8988T (cell line): ENCODE measurements around the gene GCNT1.
"Not testable (repeated sequence)": the region's sequence is repeated elsewhere in the genome, so short reads cannot be mapped to it uniquely, and the experiment has no call there.

ENCODE experiments used
- DNase-seq: peaks from one replicate; pipeline ENCODE4 v3.0.0; 2011

The GCNT1 gene

DNA sequence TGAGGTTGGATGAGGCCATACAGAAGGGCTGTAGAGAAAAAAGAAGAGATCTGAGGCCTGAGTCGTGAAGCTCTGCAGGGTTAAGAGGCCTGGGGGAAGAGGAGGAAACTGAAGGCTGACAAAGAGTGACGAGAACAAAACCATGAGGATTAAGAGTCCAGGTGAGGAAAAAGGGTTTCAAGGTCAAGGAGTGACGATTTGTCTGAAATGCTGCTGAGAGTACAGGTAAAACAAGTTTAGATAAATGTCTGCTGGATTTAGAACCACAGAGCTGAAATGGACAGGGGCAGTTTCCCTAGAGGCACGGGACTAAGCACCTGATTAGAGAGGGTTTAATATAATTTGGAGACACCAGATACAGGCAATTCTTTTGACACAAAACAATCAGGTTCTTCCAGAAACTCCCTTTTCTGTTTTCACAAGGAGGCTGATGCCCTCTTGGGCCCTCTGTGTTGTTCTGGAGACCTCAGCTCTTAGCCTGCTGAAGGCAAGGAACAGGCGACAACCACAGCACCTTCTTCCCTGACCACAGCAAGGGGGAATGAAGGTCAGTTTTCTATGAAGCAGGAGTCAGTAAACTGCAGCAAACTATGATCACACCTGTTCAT lies 14.6 kb upstream of the GCNT1 start:
- no peak for DNase-seq

DNA sequence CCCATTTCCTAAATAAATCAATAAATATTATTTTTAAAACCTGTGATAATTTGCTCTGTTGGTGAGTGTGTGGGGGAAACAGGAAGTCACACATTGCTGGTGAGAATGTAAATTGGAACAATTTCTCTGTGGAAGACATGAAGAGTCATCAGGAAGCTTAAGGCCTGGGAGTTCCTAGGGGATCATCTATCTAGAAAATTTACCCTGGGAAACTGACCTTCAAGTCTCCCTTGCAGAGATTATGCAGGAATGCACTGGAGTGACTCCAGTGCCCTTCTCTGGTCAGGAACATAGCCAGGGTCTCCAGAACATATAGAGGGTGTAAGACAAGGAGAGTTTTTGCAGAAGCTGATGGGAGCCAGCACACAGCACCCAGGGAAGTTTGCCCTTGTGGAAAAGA lies 13.0 kb upstream of the GCNT1 start:
- no peak for DNase-seq

DNA sequence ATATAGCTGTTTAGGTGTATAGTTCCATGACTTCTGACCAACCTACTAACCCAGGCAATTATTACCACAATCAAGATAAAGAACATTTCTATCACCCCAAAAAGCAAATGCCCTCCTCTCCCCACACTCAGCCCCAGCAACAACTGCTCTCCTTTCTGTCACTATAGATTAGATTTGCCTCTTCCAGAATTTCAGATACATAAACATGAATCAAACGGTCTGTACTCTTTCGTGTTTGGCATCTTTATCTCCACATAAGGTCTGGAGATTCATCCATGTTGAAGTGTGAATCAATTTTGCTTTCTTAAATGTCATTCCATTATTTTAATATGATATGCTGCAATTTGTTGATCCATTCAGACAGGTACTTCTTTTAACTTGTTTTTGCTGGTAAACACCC lies 10.5 kb upstream of the GCNT1 start:
- no peak for DNase-seq

DNA sequence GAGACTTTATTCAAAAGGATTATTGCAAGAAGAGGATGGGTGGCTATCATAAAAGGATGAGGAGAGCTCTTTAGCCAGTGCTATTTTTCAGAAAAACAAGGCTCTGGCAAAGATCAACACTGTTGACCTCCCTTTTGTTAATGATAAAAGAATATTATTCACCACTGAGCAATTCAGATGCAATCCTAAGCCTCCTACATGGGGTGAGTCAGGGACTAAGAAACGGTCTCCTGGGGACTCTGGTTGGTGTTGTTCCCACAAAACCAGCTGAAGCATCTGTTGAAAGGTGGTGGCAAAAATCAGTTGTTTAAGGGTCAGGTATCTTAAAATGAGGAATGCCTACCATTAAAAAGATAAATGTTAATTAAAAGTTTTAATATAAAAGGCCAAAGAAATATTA lies 7.7 kb upstream of the GCNT1 start:
- DNase-seq: no peak

DNA sequence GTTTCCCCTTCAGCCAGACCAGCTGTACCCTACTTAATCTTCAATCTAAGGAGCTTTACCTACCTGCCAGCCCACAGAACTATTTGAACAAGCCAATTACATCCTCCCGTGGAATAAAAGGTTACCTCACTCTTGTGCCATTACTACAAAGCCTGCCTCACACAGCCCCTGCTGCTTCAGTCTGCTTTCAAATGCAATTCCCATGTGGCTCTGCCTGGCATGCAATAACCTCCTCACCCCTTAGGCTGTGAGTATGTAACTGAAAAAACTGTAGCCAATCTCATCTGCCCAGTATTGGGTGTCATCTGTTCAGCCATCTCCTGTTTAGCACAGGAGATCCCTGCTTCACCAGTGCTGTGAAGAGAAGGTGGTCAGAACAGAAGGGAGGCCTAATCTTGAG lies 6.1 kb upstream of the GCNT1 start:
- DNase-seq: no peak

DNA sequence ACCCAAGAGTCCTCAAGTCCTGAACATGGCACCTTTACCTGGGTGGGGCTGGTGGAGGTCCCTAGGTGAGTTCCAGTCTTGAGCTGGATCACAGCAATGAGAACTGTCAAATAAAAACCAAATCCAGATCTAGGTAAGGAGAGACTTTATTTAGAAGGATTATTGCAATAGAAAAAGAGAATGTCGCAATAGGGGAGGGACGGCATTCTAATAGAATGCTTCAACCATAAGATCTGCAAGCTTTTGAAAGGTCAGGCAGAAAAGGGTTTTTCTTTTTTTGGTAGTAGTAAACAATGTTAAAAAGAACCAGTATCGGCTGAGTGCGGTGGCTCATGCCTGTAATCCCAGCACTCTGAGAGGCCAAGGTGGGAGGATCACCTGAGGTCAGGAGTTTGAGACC lies 5.2 kb upstream of the GCNT1 start:
- no peak for DNase-seq

DNA sequence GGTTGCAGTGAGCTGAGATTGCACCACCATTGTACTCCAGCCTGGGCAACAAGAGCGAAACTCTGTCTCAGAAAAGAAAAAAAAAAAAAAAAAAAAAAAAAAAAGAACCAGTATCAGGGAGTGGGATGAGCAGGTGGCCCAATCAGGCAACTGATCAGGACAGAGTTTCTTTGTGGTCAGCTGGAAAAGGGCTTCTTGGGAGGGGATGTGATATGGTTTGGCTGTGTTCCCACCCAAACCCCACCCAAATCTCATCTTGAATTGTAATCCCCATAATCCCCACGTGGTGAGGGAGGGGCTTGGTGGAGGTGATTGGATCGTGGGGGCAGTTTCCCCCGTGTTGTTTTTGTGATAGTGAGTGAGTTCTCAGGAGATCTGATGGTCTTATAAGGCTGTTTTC lies 4.7 kb upstream of the GCNT1 start:
- no peak for DNase-seq

DNA sequence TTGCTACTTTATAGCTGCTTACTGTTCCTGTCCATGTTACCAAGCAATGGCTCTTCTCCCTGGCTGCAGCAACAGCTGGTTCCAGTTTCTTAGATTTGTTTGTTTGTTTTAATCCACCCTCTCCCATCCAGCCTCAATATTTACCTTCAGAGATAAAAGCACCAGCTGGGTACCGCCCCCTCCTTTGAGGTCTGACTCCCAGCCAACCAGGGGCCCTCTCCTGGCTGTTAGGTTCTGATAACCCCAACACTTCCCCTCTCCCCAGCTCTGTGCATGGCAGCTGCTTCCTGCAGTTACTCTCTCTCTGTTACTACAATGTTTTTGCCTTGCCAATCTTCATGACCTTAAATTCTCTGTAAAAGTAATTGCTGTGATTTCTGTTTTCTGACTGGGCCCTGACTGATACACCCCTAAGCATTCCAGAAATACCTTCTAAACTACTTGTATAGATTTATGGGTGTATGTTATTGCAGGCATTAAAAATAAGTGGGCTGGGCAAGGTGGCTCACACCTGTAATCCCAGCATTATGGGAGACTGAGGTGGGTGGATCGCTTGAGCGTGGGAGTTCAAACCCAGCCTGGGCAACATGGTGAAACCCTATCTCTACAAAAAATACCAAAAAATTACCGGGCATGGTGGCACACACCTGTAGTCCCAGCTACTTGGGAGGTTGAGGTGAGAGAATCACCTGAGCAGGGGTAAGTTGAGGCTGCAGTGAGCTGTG lies 2.6 kb upstream of the GCNT1 start:
- DNase-seq: no peak

DNA sequence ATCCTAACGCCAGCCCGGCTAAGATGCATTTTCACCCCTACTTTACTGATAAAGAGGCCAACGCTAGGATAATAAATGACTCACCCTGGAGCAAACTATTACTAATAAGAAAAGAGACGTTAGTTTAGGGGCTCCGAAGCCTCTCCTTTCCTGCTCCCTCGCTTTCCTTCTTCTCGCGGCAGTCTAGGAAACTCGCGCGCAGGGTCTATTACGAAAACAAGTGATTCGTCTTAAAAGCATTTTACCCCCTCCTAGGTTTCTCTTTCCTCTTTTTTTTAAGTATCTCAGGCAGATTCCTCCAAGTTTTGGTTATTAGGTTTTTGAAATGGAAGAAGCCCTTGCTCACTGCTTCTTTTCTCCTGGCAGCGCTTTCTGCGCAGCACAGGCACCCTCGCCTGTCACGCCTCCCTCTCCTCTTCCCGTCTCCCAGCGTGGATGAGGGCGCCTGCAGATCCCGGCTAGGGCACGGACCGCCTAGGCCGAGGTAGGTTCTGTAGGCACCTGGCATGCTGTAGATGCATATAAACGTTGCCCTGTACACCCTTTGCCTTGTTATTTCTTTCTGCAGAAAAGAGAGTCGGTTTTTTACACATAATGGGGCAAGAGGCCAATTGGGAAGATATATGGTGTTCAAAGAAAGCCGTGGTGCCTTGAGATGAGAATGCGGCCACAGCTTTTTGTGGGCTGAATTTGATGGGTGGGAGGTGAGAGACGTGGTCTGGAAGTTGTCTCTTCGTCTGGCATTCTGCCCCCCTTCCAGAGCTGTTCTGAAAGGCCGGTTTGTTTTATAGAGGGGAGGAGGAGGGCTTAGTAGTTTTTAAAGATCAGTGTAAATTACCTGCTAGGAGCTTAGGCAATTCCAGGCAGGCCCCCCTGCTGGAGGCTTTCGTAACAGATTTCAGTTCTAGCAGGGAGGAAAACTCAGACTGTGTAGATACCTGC lies 983 bp downstream of the GCNT1 start:
- peak; percentile 42 for DNase-seq

DNA sequence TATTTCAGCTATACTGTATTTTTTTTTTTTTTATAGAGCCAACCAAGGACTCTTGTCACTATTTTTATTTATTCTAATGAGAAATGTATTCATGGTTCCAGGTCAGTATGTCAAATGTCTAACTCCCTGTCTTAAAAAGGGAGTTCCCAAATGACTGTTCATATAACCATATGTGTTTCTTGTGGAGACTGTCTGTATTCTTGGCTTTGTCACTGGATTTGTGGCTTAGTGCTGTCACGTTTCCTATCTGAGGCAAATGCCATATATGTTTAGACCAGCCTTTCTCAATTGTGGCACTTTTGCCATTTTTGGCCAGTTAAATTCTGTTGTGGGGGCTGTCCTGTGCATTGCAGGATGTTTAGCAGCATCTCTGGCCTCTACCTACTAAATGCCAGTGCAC lies 3.1 kb downstream of the GCNT1 start:
- DNase-seq: no peak

DNA sequence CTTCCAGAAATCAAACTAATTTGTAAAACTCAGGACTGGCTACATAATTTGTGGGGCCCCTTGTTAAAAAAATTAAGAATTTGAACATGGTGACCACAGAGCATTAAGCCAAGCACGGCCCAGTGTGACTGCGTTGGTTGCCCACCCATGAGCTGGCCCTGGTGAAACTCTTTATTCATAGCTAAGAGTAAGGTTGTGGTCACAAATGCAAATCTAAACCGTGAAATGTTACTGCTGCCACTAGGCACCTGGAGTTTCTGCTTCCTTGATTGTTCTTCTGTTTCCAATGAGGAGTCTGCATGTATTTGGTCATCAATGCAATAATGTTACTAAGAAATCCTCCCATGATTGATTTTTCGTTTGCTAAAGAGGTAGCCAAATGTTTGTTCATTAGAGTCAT lies 4.2 kb downstream of the GCNT1 start:
- no peak for DNase-seq

DNA sequence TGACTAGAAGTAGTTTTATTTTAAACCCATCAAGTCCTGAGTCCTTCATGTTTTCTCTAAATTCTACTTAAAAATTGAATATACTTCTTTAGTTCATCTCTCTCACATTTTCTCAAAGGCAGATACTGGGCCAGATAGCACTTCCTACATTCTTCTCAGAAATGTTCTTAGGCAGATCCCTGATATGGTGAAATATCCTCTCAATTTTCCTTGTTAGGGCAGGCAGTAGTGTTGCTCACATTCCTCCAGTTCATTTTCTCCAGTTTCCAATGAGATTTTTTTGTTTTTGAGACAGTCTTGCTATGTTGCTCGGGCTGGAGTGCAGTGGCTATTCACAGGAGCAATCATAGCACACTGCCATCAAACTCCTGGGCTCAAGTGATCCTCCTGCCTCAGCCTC lies 5.7 kb downstream of the GCNT1 start:
- no peak for DNase-seq

DNA sequence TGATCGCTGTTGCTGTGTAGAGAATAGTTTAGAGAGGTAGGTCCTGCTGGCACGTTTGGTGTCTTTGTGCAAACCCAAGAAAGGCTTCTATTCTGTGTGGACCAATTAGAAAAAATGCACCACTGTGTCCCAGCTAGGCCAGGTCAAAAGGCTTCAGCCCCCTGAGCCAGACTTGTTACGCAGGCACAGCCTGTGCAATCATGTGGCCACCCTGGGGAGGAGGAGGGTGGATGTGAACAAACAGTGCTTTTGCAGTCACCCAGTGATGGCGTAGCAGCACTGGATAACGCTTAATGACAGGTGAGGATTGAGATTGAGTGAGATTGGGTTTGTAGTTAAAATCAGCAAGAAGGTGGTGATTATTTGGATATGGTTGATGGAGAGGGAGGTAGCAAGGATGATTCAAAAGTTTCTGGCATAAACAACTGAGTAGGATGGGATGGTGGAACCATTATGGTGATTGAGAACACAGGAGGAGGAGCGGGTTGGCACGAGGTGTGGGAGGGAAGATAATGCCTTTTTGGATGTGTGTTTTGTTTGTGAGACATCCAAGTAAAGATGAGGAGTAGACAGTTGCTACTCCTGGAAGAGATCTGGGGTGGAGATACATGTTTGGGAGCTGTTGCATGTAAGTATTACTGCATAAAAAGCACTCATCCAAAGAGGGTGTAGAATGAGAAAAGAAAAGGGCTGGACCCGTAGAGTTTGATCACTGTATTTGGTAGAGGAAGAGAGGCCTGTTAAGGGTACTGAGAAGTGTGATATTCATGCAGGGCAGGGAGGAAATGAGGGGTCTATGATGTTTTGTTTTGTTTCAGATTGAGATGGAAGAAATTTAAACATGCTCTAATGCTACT lies 6.7 kb downstream of the GCNT1 start:
- DNase-seq: no peak

DNA sequence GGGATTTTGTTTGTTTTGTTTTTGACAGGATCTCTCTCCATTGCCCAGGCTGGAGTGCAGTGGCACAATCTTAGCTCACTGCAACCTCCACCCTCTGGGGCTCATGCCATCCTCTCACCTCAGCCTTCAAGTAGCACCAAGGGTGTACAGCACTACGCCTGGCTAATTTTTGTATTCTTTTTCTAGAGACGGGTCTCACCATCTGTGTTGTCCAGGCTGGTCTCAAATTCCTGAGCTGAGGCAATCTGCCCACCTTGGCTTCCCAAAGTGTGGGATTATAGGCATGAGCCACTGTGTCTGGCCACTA lies 7.3 kb downstream of the GCNT1 start:
- DNase-seq: no peak

DNA sequence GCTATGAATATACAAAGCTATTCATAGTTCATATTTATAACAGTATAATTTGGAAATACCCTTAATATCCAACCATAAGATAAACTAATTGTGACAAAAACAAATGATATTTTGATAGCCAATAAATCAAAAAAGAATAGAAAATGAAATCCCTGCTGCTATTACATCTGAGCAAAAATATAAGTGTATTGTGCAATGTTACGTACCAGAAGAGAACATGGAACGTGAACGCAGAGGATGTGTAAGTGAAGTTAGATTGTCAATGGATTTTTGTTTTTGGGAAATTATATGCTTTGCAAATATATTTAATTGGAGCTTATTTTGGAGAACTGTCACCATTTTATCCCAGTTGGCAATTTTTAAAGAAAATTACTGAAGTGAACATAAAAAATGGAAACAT lies 15.4 kb downstream of the GCNT1 start:
- no peak for DNase-seq

DNA sequence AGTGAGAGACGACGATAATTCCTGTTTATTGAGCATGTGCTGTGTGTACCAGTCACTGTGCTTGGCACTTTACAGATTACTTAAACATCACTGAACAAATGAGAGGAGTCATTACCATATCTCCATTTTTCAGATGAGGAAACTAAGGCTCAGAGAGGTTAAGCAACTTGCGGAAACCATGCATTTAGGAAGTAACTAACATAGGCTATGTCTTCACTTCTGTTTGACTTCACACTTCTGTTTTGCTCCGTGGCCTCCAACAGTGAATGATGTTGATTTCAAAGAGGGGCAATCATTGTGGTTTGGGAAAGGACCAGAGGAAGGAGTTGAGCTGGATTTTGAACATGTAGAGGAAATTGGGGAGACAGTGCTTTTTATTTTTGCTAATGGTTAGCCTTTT lies 16.7 kb downstream of the GCNT1 start:
- no peak for DNase-seq

DNA sequence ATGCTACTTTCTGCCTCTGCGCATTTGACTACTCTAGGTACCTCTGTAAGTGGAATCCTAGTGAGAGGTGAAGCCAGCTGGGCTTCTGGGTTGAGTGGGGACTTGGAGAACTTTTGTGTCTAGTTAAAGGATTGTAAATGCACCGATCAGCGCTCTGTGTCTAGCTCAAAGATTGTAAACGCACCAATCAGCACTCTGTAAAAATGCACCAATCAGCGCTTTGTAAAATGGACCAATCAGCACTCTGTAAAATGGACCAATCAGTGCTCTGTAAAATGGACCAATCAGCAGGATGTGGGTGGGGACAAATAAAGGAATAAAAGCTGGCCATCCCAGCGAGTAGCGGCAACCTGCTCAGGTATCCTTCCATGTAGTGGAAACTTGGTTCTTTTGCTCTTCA lies 18.8 kb downstream of the GCNT1 start:
- not testable (repeated sequence) for DNase-seq

DNA sequence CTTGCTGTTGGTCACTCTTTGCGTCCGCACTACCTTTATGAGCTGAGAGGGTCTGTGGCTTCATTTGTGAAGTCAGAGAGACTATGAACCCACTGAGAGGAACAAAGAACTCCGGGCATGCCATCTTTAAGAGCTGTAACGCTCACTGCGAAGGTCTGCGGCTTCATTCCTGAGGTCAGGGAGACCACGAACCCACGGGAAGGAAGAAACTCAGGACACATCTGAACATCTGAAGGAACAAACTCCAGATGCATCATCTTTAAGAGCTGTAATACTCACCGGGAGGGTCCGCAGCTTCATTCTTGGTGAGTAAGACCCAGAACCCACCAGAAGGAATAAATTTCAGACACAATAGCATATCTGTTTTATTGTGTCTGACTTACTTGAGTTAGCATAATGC lies 19.2 kb downstream of the GCNT1 start:
- DNase-seq: no peak

DNA sequence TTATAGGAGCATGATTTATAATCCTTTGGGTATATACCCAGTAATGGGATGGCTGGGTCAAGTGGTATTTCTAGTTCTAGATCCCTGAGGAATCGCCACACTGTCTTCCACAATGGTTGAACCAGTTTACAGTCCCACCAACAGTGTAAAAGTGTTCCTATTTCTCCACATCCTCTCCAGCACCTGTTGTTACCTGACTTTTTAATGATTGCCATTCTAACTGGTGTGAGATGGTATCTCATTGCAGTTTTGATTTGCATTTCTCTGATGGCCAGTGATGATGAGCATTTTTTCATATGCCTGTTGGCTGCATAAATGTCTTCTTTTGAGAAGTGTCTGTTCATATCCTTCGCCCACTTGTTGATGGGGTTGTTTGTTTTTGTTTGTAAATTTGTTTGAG lies 20.4 kb downstream of the GCNT1 start:
- DNase-seq: not testable (repeated sequence)

DNA sequence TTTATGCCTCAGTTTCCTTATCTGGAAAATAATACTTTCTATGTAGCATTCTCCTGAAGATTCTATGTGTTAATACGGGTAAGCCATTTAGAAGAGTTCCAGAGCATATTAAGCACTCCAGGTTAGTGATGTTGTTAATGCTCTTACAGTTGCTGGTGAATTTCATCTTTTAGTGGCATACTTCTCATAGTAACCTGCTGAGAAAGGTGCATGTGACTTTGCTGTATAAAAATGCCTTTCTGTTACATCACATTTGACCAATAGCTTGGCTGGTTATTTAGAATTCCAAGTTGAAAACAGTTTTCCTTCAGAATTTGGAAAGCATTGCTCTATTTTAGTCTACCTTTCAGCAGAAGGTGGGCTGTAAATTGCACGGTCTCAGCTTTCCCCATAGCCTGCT lies 27.2 kb downstream of the GCNT1 start:
- no peak for DNase-seq

DNA sequence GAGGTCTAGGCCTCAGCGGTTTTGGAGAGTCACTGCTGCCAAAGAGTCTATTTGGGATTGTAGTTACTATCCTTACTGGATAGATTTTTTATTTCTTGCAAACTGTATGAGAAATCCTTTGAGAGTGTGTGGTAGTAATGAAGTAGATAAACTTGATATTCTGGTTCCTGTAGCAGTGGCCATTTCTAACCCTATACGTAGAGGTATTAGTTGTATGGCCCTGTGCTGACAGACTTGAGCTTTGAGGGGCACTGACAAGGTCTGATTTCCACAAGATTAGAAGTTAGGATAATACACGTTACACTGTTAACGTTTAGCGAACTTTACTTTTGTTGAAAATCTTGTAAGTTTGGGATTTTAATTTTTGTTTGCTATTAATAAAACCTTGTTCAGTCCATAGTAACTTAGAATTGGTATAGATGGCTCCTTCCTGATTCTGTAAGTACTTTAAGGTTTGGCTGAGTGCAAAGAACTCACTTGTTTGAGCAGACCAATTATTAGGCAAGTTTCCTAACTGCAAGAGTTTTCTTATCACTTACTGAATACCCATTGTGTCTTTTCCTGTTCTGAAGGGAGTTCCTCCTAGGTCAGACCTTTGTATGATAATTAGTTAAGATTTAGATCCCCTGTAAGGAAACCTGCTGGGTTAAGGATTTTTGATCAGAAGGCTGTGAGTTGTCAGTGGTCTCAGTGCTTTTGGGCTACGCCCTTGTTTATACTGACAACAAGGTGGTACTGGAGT lies 31.4 kb downstream of the GCNT1 start:
- DNase-seq: no peak

DNA sequence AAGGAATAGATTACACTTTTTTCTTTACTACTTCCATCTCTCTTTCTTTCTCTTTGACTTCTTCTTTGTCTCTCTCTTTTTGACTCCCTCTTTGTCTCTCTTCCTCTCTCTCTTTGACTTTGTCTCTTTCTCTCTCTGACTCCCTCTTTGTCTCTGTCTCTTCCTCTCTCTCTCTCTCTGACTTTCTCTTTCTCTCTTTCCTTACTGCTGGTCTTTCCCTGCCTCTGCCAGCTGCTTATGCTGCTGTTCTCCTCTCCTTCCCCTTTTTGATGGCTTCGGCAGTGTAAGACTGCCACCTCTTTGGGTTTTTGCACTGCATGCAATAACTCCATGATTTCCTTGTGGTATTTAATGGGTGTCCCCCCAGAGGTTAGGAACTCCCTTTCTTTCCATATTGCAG lies 32.1 kb downstream of the GCNT1 start:
- not testable (repeated sequence) for DNase-seq
